Measurements from ENCODE around the gene HDAC11.

HDAC11 gene

GRCh38 chr3:13552857-13553652 is 72.9 kb downstream of the HDAC11 start:
- no peak for TF ChIP-seq NFIC (IDR thresholded peaks at IDR 0.05)
- no peak for TF ChIP-seq TCF12 (IDR thresholded peaks at IDR 0.05; ENCODE audit: low read depth)
- no peak for TF ChIP-seq REST (IDR thresholded peaks at IDR 0.05; ENCODE audit: low read depth)
- TF ChIP-seq USF1 (IDR thresholded peaks at IDR 0.05): no peak
- no peak for TF ChIP-seq FOXM1 (IDR thresholded peaks at IDR 0.05; ENCODE audit: borderline replicate concordance, low read depth)
- TF ChIP-seq ZBTB7A (IDR thresholded peaks at IDR 0.05; ENCODE audit: low read depth): no peak
- TF ChIP-seq RAD21 (IDR thresholded peaks at IDR 0.05; ENCODE audit: low read depth): no peak
- no peak for TF ChIP-seq CEBPB (IDR thresholded peaks at IDR 0.05)
- no peak for TF ChIP-seq YY1 (IDR thresholded peaks at IDR 0.05; ENCODE audit: low read depth)
- no peak for TF ChIP-seq MAX (IDR thresholded peaks at IDR 0.05)
- TF ChIP-seq TEAD4 (IDR thresholded peaks at IDR 0.05): no peak
- TF ChIP-seq EP300 (IDR thresholded peaks at IDR 0.05; ENCODE audit: borderline replicate concordance): no peak

GRCh38 chr3:13553686-13554085 is 73.6 kb downstream of the HDAC11 start:
- TF ChIP-seq TAF1 (IDR thresholded peaks at IDR 0.05; ENCODE audit: low read depth) (no peak), YY1 (IDR thresholded peaks at IDR 0.05; ENCODE audit: low read depth) (no peak), RAD21 (IDR thresholded peaks at IDR 0.05; ENCODE audit: low read depth) (no peak), CEBPB (IDR thresholded peaks at IDR 0.05) (no peak), ZBTB7A (IDR thresholded peaks at IDR 0.05; ENCODE audit: low read depth) (no peak), TCF12 (IDR thresholded peaks at IDR 0.05; ENCODE audit: low read depth) (no peak), EGR1 (IDR thresholded peaks at IDR 0.05) (no peak), USF1 (IDR thresholded peaks at IDR 0.05) (no peak)

GRCh38 chr3:13555753-13556152 is 75.6 kb downstream of the HDAC11 start:
- no peak for TF ChIP-seq CREB1 (IDR thresholded peaks at IDR 0.05; ENCODE audit: low read depth)
